Liver (tissue), 3 donors: ENCODE measurements around the gene TAL2.

Source experiments
- ATF3 ChIP-seq: IDR thresholded peaks from 2 replicates; pipeline ENCODE4 v1.6.1; 2016; ENCODE audit warnings: antibody characterized with exemption
- CTCF ChIP-seq: fragments of 150-350 bp; IDR thresholded peaks from 2 replicates; pipeline ENCODE4 v1.5.1; 2017; ENCODE audit warnings: improper control_type of control experiment, low read depth, low read length; ENCODE audit not compliant: missing input control
- FOXA1 ChIP-seq: IDR thresholded peaks from 2 replicates; pipeline ENCODE4 v1.6.1; 2016; ENCODE audit warnings: antibody characterized with exemption
- GABPA ChIP-seq, 2 donors: IDR thresholded peaks in 1 of 2; conservative IDR thresholded peaks in 1 of 2; 2 replicates each; pipeline ENCODE4 v1.6.1; 2016; ENCODE audit warnings: antibody characterized with exemption in 2 of 2, mild to moderate bottlenecking in 1 of 2, moderate library complexity in 1 of 2
- JUND ChIP-seq, 2 donors: IDR thresholded peaks; 2 replicates each; pipeline ENCODE4 v1.6.1; 2016; ENCODE audit warnings: antibody characterized with exemption in 2 of 2
- NR2F2 ChIP-seq: IDR thresholded peaks from 2 replicates; pipeline ENCODE4 v1.6.1; 2016; ENCODE audit warnings: antibody characterized with exemption
- RAD21 ChIP-seq, 2 donors: IDR thresholded peaks; 2 replicates each; pipeline ENCODE4 v1.6.1; 2016; ENCODE audit warnings: antibody characterized with exemption in 2 of 2, mild to moderate bottlenecking in 2 of 2
- REST ChIP-seq: IDR thresholded peaks from 2 replicates; pipeline ENCODE4 v1.6.1; 2016; ENCODE audit warnings: antibody characterized with exemption, mild to moderate bottlenecking
- RXRA ChIP-seq, 2 donors: IDR thresholded peaks; 2 replicates each; pipeline ENCODE4 v1.6.1; 2017 to 2018; ENCODE audit warnings: antibody characterized with exemption in 2 of 2, mild to moderate bottlenecking in 1 of 2
- SP1 ChIP-seq: IDR thresholded peaks from 2 replicates; pipeline ENCODE4 v1.6.1; 2018; ENCODE audit warnings: antibody characterized with exemption, mild to moderate bottlenecking
- TAF1 ChIP-seq: conservative IDR thresholded peaks from 2 replicates; pipeline ENCODE4 v1.6.1; 2016; ENCODE audit warnings: antibody characterized with exemption, mild to moderate bottlenecking
- TF ChIP-seq, protein P1 (sequence below): IDR thresholded peaks from 2 replicates; pipeline ENCODE4 v1.6.1; 2016; ENCODE audit warnings: antibody characterized with exemption
- TF ChIP-seq, protein P2 (sequence below): IDR thresholded peaks from 2 replicates; pipeline ENCODE4 v1.6.1; 2016; ENCODE audit warnings: antibody characterized with exemption
- donor health status: healthy.
- donor health status: healthy.

DNA sequence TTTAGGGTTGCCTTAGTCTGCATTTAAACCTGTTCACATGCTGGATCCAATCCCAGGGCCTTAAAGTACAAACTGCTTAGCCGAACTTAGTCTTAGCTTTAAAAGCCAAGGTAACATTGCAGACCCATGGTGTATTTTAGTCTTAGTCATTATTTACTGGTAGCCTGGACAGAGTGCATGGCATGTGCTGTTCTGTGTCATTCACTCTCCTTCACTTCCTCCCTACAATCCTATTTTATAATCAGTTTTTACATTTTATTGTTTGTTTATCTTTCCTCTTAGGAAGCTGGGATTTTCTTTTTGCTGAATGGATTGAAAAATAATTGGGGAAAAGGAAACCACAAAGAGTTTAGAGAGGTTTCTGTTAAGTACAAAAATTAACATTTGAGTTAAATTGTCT is 29.4 kb upstream of the TAL2 start:
- TF ChIP-seq CTCF (no peak), GABPA (IDR thresholded peaks at IDR 0.05 in 1 of 2, conservative IDR thresholded peaks at IDR 0.05 in 1 of 2) (no peak), SP1 (no peak), ATF3 (no peak), JUND (IDR thresholded peaks at IDR 0.05) (no peak), RAD21 (IDR thresholded peaks at IDR 0.05) (no peak), TAF1 (no peak), REST (no peak), NR2F2 (no peak), RXRA (IDR thresholded peaks at IDR 0.05) (no peak), FOXA1 (no peak)
- TF ChIP-seq, protein P1, sequence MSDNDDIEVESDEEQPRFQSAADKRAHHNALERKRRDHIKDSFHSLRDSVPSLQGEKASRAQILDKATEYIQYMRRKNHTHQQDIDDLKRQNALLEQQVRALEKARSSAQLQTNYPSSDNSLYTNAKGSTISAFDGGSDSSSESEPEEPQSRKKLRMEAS: no peak
- TF ChIP-seq, protein P2, sequence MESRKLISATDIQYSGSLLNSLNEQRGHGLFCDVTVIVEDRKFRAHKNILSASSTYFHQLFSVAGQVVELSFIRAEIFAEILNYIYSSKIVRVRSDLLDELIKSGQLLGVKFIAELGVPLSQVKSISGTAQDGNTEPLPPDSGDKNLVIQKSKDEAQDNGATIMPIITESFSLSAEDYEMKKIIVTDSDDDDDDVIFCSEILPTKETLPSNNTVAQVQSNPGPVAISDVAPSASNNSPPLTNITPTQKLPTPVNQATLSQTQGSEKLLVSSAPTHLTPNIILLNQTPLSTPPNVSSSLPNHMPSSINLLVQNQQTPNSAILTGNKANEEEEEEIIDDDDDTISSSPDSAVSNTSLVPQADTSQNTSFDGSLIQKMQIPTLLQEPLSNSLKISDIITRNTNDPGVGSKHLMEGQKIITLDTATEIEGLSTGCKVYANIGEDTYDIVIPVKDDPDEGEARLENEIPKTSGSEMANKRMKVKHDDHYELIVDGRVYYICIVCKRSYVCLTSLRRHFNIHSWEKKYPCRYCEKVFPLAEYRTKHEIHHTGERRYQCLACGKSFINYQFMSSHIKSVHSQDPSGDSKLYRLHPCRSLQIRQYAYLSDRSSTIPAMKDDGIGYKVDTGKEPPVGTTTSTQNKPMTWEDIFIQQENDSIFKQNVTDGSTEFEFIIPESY: no peak
